Loucy (cell line): ENCODE measurements around the gene GSTA2.
"Not testable (repeated sequence)": the region's sequence is repeated elsewhere in the genome, so short reads cannot be mapped to it uniquely, and the experiment has no call there.

ENCODE experiments used
- H2AFZ ChIP-seq: fragments of 200-600 bp; sonication (generic); 2 replicates; pipeline ENCODE4 v1.6.0; 2016; ENCODE audit warnings: antibody characterized with exemption, mild to moderate bottlenecking, low read length, moderate library complexity
- H3F3A ChIP-seq: fragments of 200-600 bp; 2 replicates; pipeline ENCODE4 v1.6.0; 2016; ENCODE audit warnings: antibody characterized with exemption, low read depth, mild to moderate bottlenecking
- H3K27me3 ChIP-seq: fragments of 200-600 bp; sonication (generic); 2 replicates; pipeline ENCODE4 v1.6.1; 2014; ENCODE audit warnings: low read length, mild to moderate bottlenecking; ENCODE audit not compliant: insufficient read depth, poor library complexity, severe bottlenecking
- H3K36me3 ChIP-seq: fragments of 200-600 bp; sonication (generic); 2 replicates; pipeline ENCODE4 v1.6.1; 2016; ENCODE audit warnings: low read length; ENCODE audit not compliant: insufficient read depth
- H3K4me1 ChIP-seq: fragments of 200-600 bp; sonication (generic); 2 replicates; pipeline ENCODE4 v1.5.1; 2014; ENCODE audit warnings: low read length, mild to moderate bottlenecking; ENCODE audit not compliant: insufficient read depth, poor library complexity, severe bottlenecking
- H3K4me2 ChIP-seq: fragments of 200-600 bp; sonication (generic); 2 replicates; pipeline ENCODE4 v1.6.0; 2014; ENCODE audit warnings: antibody characterized with exemption, low read length, low read depth, mild to moderate bottlenecking; ENCODE audit not compliant: poor library complexity, severe bottlenecking
- H3K4me3 ChIP-seq: fragments of 200-600 bp; sonication (generic); 2 replicates; pipeline ENCODE4 v1.5.1; 2014; ENCODE audit warnings: low read length, mild to moderate bottlenecking, mixed read lengths; ENCODE audit not compliant: poor library complexity, severe bottlenecking
- H3K79me2 ChIP-seq: fragments of 200-600 bp; sonication (generic); 2 replicates; pipeline ENCODE4 v1.6.1; 2014; ENCODE audit warnings: low read length; ENCODE audit not compliant: insufficient read depth
- H3K9ac ChIP-seq: fragments of 200-600 bp; sonication (generic); 2 replicates; pipeline ENCODE4 v1.6.0; 2014; ENCODE audit warnings: mild to moderate bottlenecking, low read depth, low read length, moderate library complexity; ENCODE audit not compliant: poor library complexity, severe bottlenecking
- H3K9me2 ChIP-seq: fragments of 200-600 bp; sonication (generic); replicated peaks from 2 replicates; pipeline ENCODE4 v1.6.1; 2016; ENCODE audit warnings: low read depth, low read length, mixed read lengths
- H3K9me3 ChIP-seq: fragments of 200-600 bp; sonication (generic); 2 replicates; pipeline ENCODE4 v1.6.1; 2014; ENCODE audit warnings: mild to moderate bottlenecking, antibody characterized with exemption, low read length, low read depth; ENCODE audit not compliant: insufficient read depth
- H4K20me1 ChIP-seq: fragments of 200-600 bp; sonication (generic); 2 replicates; pipeline ENCODE4 v1.6.0; 2014; ENCODE audit warnings: antibody characterized with exemption, low read length, mild to moderate bottlenecking; ENCODE audit not compliant: insufficient read depth, poor library complexity, severe bottlenecking
- EZH2phosphoT487 ChIP-seq: fragments of 200-600 bp; IDR thresholded peaks from 2 replicates; pipeline ENCODE4 v1.6.1; 2018; ENCODE audit warnings: antibody characterized with exemption, mild to moderate bottlenecking, moderate library complexity, borderline replicate concordance
- TF ChIP-seq, protein P1 (sequence below): fragments of 200-600 bp; sonication (generic); conservative IDR thresholded peaks from 2 replicates; pipeline ENCODE4 v1.5.1; 2014; ENCODE audit warnings: mild to moderate bottlenecking, antibody characterized with exemption, low read length

Gene GSTA2

DNA sequence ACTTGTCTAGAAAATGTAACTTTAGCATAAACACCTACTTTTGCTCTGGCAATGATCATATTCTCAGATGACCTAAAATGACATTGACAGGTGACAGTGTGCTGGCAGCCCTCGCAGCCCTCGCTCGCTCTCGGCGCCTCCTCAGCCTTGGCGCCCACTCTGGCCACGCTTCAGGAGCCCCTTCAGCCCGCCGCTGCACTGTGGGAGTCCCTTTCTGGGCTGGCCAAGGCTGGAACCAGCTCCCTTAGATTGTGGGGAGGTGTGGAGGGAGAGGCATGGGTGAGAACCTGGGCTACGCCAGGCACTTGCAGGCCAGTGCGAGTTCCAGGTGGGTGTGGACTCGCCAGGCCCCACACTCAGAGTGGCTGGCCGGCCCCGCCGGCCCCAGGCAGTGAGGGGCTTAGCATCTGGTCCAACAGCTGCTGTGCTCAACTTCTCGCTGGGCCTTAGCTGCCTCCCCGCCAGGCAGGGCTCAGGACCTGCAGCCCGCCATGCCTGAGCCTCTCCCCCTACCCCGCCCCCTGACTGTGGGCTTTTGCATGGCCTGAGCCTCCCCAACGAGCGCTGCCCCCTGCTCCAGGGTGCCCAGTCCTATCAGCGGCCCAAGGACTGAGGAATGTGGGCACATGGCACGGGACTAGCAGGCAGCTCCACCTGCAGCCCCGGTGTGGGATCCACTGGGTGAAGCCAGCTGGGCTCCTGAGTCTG, 23.1 kb upstream of the GSTA2 start:
- Histone ChIP-seq H3K79me2 (no peaks in the 10 kb centered on the region), H3K4me1 (no peaks in the 10 kb centered on the region)

DNA sequence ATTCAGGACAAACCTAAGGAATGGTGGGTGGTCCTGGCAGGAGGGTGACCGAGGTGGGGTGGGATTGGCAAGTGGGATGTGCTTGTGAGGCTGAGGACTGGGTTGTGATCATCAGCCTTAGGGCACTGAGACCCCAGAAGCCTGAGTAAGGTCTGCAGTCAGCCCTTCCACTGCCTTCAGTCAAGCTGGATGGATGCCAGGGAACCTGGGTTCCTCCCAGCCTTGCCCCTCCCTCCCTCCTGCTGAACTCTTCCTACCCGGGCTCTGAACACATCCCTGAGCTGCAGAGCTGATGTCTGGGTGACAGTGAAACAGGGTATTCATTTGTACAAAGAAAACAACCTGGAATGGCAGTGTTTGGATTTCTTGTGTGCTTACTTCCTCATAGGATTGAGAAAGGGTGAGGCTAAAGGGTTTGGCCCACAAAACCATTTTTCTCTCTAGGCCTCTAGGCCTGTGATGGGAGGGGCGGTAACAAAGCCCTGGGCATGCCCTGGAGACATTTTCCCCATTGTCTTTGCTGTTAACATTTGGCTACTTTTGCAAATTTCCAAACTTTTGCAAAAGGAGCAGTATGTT, 19.5 kb upstream of the GSTA2 start:
- H3K4me1 ChIP-seq, H3K27me3 ChIP-seq, H3K9me3 ChIP-seq, H2AFZ ChIP-seq, H3K9ac ChIP-seq, H3K4me3 ChIP-seq, H3K79me2 ChIP-seq, H3K36me3 ChIP-seq, H3F3A ChIP-seq, H4K20me1 ChIP-seq, H3K9me2 ChIP-seq, H3K4me2 ChIP-seq: not testable (repeated sequence)

More for the DNA sequence above, 23.1 kb upstream of the GSTA2 start:
- Histone ChIP-seq H3K27me3 (no peaks in the 10 kb centered on the region), H3K4me3 (no peak overlapping the region), H3F3A (no peaks in the 10 kb centered on the region), H2AFZ (no peak overlapping the region), H3K9me3 (no peaks in the 10 kb centered on the region), H3K4me2 (no peak overlapping the region), H3K9me2 (no peaks in the 10 kb centered on the region), H4K20me1 (no peaks in the 10 kb centered on the region), H3K9ac (no peak overlapping the region), H3K36me3 (no peaks in the 10 kb centered on the region)
- TF ChIP-seq, protein P1, sequence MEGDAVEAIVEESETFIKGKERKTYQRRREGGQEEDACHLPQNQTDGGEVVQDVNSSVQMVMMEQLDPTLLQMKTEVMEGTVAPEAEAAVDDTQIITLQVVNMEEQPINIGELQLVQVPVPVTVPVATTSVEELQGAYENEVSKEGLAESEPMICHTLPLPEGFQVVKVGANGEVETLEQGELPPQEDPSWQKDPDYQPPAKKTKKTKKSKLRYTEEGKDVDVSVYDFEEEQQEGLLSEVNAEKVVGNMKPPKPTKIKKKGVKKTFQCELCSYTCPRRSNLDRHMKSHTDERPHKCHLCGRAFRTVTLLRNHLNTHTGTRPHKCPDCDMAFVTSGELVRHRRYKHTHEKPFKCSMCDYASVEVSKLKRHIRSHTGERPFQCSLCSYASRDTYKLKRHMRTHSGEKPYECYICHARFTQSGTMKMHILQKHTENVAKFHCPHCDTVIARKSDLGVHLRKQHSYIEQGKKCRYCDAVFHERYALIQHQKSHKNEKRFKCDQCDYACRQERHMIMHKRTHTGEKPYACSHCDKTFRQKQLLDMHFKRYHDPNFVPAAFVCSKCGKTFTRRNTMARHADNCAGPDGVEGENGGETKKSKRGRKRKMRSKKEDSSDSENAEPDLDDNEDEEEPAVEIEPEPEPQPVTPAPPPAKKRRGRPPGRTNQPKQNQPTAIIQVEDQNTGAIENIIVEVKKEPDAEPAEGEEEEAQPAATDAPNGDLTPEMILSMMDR, result no peak
- TF ChIP-seq EZH2phosphoT487, result no peak

DNA sequence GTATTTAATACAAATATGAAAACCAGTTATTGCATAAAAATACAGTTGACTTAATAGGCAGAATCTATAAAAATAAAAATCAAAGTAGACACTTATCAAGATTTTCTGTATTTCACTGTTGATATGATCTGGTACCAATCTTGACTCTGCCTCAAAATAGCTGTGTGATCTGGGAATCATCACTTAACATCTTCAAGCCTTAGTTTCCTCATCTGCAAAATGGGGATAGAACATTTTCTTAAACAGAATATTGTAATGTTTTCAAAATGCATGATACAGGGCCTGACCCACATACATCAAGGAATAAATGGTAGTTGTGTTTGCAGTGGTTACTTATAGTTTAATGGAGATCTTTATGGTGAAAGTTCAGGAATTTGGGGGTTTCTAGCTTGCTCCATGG, 18.9 kb upstream of the GSTA2 start:
- not testable (repeated sequence) for H2AFZ ChIP-seq, H3K27me3 ChIP-seq, H4K20me1 ChIP-seq, H3K9ac ChIP-seq, H3K9me3 ChIP-seq, H3K36me3 ChIP-seq, H3K79me2 ChIP-seq, H3K9me2 ChIP-seq, H3K4me3 ChIP-seq, H3F3A ChIP-seq, H3K4me1 ChIP-seq, H3K4me2 ChIP-seq

DNA sequence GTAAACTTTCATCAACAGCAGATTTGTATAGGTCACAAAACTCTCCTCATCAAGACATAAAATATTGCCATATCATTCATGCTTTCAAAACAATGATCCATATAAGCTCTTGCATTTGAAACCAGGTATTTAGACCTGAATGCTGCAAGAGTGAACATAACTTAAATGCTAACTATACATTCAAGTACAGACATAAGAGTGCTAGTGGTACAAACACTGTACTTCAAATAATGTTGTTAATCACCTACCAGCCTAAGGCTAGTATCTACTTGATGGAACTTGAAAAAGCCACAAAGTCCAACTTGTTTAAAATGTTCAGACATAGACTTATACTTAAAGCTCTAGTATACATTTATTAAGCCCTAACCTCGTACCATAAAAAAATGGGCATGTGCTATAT, 16.0 kb upstream of the GSTA2 start:
- Histone ChIP-seq H3F3A (no peaks in the 10 kb centered on the region), H3K27me3 (no peaks in the 10 kb centered on the region), H3K79me2 (no peaks in the 10 kb centered on the region), H3K4me1 (no peaks in the 10 kb centered on the region), H3K9me2 (no peaks in the 10 kb centered on the region), H3K4me2 (no peak overlapping the region), H3K9me3 (no peaks in the 10 kb centered on the region), H4K20me1 (no peaks in the 10 kb centered on the region), H3K9ac (no peak overlapping the region), H3K36me3 (no peaks in the 10 kb centered on the region), H3K4me3 (no peak overlapping the region), H2AFZ (no peak overlapping the region)
- TF ChIP-seq, protein P1, result no peak

DNA sequence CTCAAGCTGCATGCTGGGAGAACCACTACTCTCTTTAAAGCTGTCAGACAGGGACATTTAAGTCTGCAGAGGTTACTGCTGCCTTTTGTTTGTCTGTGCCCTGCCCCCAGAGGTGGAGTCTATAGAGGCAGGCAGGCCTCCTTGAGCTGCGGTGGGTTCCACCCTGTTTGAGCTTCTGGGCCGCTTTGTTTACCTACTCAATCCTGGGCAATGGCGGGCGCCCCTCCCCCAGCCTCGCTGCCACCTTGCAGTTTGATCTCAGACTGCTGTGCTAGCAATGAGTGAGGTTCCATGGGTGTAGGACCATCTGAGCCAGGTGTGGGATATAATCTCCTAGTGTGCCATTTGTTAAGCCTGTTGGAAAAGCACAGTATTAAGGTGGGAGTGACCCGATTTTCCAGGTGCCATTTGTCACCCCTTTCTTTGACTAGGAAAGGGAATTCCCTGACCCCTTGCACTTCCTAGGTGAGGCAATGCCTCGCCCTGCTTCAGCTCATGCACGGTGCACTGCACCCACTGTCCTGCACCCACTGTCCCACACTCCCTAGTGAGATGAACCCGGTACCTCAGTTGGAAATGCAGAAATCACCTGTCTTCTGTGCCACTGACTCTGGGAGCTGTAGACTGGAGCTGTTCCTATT, 13.6 kb upstream of the GSTA2 start:
- H3K36me3 ChIP-seq, result not testable (repeated sequence)

DNA sequence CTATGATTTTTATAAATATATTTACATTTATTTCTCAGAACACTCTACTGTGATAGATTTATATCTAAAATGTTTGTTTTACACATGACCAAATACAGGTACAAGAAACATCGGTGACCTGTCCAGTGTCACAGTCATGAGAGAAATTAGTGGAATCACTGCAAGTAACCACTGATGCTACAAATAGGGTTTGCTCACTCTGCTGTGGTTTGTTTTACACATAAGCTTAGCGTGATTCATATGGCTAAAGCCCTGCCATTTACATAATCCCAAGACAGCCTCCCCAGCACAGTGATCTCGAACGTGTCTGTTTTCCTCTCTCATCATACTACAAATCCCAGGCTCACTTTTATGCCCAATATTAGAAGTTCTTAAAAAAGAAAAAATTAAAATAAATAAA, 6.1 kb upstream of the GSTA2 start:
- H3F3A ChIP-seq, H3K79me2 ChIP-seq, H3K9me3 ChIP-seq, H2AFZ ChIP-seq, H3K36me3 ChIP-seq, H3K4me1 ChIP-seq, H3K9ac ChIP-seq, H3K27me3 ChIP-seq, H3K4me3 ChIP-seq, H3K4me2 ChIP-seq, H3K9me2 ChIP-seq, H4K20me1 ChIP-seq: not testable (repeated sequence)

More for the DNA sequence above, 13.6 kb upstream of the GSTA2 start:
- not testable (repeated sequence) for H3K9ac ChIP-seq, H3K4me3 ChIP-seq, H3K4me1 ChIP-seq, H3K9me2 ChIP-seq, H3K4me2 ChIP-seq, H4K20me1 ChIP-seq, H3K9me3 ChIP-seq, H3K79me2 ChIP-seq, H2AFZ ChIP-seq, H3K27me3 ChIP-seq, H3F3A ChIP-seq
